Esophagus (tissue), 2 donors: ENCODE measurements around the gene SMARCA4. TPM values are rescaled to one million over a fixed set of nuclear protein-coding genes. Genes with fewer than 3 reads are reported as not detected.
"Not testable (repeated sequence)": the region's sequence is repeated elsewhere in the genome, so short reads cannot be mapped to it uniquely, and the experiment has no call there.

Experiments used
- H3K27ac ChIP-seq, 2 donors: one replicate each; pipeline ENCODE4 v1.5.1; 2013; ENCODE audit warnings: low read depth in 2 of 2, mild to moderate bottlenecking in 2 of 2, inconsistent platforms in 1 of 2, low read length in 1 of 2, moderate library complexity in 1 of 2
- H3K27me3 ChIP-seq, 2 donors: one replicate each; pipeline ENCODE4 v1.6.1; 2013; ENCODE audit warnings: low read length in 2 of 2, control low read depth in 1 of 2, mild to moderate bottlenecking in 1 of 2; ENCODE audit not compliant: insufficient read depth in 2 of 2, control insufficient read depth in 1 of 2
- H3K36me3 ChIP-seq, 2 donors: one replicate each; pipeline ENCODE4 v1.6.1; 2013; ENCODE audit warnings: low read length in 1 of 2; ENCODE audit not compliant: control insufficient read depth in 2 of 2, insufficient read depth in 2 of 2
- H3K4me1 ChIP-seq, 2 donors: one replicate each; pipeline ENCODE4 v1.6.1; 2013; ENCODE audit warnings: low read length in 1 of 2; ENCODE audit not compliant: control insufficient read depth in 2 of 2, insufficient read depth in 2 of 2
- H3K4me3 ChIP-seq, 2 donors: one replicate each; pipeline ENCODE4 v1.5.1; 2013; ENCODE audit warnings: low read length in 2 of 2, mild to moderate bottlenecking in 2 of 2, low read depth in 1 of 2, moderate library complexity in 1 of 2
- H3K9me3 ChIP-seq, 2 donors: one replicate each; pipeline ENCODE4 v1.6.1; 2013; ENCODE audit warnings: mild to moderate bottlenecking in 2 of 2, low read depth in 1 of 2, low read length in 1 of 2, moderate library complexity in 1 of 2; ENCODE audit not compliant: control insufficient read depth in 2 of 2, insufficient read depth in 1 of 2
- WGBS, 2 donors: extraction: QIAGEN DNeasy Blood & Tissue Kit; methylation state at CpG; one replicate each; pipeline ENCODE4 v1.1.7; 2013; 5-methylcytosine and 5-hydroxymethylcytosine counted together
- polyA plus RNA-seq, 2 donors: library from polyadenylated mRNA; stranded (reverse); fragments of 200-250 nt; gene quantifications; one replicate each; pipeline ENCODE4 v1.2.3, GENCODE V29; 2013
- donor health status: healthy with polysubstance abuse.
- donor health status: Bipolar disorder and iron deficiency.

Gene SMARCA4
- polyA plus RNA-seq, 2 donors, result 66.8 to 113 TPM

GRCh38 chr19:11093689-11094238, 132.9 kb downstream of the SMARCA4 start:
- Histone ChIP-seq H3K27me3 (no peaks in the 10 kb centered on the region), H3K4me3 (no peak overlapping the region), H3K27ac (peak overlapping the region; percentile 91 to 100), H3K4me1 (peaks cover 0 to 5% of the 10 kb centered on the region in 2 donors), H3K36me3 (peaks cover 0 to 11% of the 10 kb centered on the region in 2 donors), H3K9me3 (no peaks in the 10 kb centered on the region)
- 85 to 88% methylated on average over 15 of the region's 15 CpGs for WGBS, 2 donors

- Histone ChIP-seq H3K27ac (peak overlapping the region; percentile 83 to 90), H3K9me3 (no peaks in the 10 kb centered on the region), H3K27me3 (no peaks in the 10 kb centered on the region), H3K4me3 (no peak overlapping the region), H3K36me3 (peaks cover 0 to 11% of the 10 kb centered on the region in 2 donors), H3K4me1 (peaks cover 0 to 5% of the 10 kb centered on the region in 2 donors)
- WGBS, 2 donors, result 66 to 73% methylated on average over 4 of the region's 4 CpGs
These were observed 133.7 kb downstream of the SMARCA4 start for GRCh38 chr19:11094520-11094894.

GRCh38 chr19:11096210-11096841, 135.5 kb downstream of the SMARCA4 start:
- Histone ChIP-seq H3K27ac (peak overlapping the region; percentile 83 to 92), H3K36me3 (peaks cover 0 to 13% of the 10 kb centered on the region in 2 donors), H3K4me1 (peaks cover 0 to 5% of the 10 kb centered on the region in 2 donors), H3K4me3 (no peak overlapping the region), H3K27me3 (no peaks in the 10 kb centered on the region), H3K9me3 (no peaks in the 10 kb centered on the region)
- WGBS, 2 donors, result 30 to 47% methylated on average over 10 of the region's 10 CpGs

- WGBS, 2 donors, result 90 to 92% methylated on average over 6 of the region's 6 CpGs
- Histone ChIP-seq H3K36me3 (peaks cover under 1 to 13% of the 10 kb centered on the region in 2 donors), H3K27ac (peak overlapping the region in 1 of 2 donors; percentile 47)
- not testable (repeated sequence) for H3K9me3 ChIP-seq, H3K4me3 ChIP-seq, H3K27me3 ChIP-seq, H3K4me1 ChIP-seq
These were observed 136.5 kb downstream of the SMARCA4 start for GRCh38 chr19:11097367-11097766.

GRCh38 chr19:11098327-11098726, 137.5 kb downstream of the SMARCA4 start:
- H3K27me3 ChIP-seq, result no peaks in the 10 kb centered on the region
- 90 to 94% methylated on average over 2 of the region's 2 CpGs for WGBS, 2 donors
- H3K4me1 ChIP-seq, result peaks cover 0 to 5% of the 10 kb centered on the region in 2 donors
- peaks cover 7 to 21% of the 10 kb centered on the region in 2 donors for H3K36me3 ChIP-seq
- peak overlapping the region in 1 of 2 donors; percentile 3 for H3K27ac ChIP-seq
- H3K9me3 ChIP-seq, result no peaks in the 10 kb centered on the region
- H3K4me3 ChIP-seq, result no peak overlapping the region

- Histone ChIP-seq H3K27me3 (no peaks in the 10 kb centered on the region), H3K36me3 (peaks cover 7 to 19% of the 10 kb centered on the region in 2 donors), H3K4me3 (no peak overlapping the region), H3K27ac (no peak overlapping the region), H3K4me1 (peaks cover 0 to 2% of the 10 kb centered on the region in 2 donors), H3K9me3 (no peaks in the 10 kb centered on the region)
- 82 to 84% methylated on average over 3 of the region's 3 CpGs for WGBS, 2 donors
These were observed 138.0 kb downstream of the SMARCA4 start for GRCh38 chr19:11098861-11099260.

- Histone ChIP-seq H3K9me3 (no peaks in the 10 kb centered on the region), H3K4me1 (peaks cover 0 to 2% of the 10 kb centered on the region in 2 donors), H3K36me3 (peaks cover 7 to 24% of the 10 kb centered on the region in 2 donors), H3K27ac (peak overlapping the region in 1 of 2 donors; percentile 16), H3K4me3 (no peak overlapping the region), H3K27me3 (no peaks in the 10 kb centered on the region)
- WGBS, 2 donors, result 74 to 78% methylated on average over 12 of the region's 12 CpGs
These were observed 139.2 kb downstream of the SMARCA4 start for GRCh38 chr19:11100049-11100448.

- Histone ChIP-seq H3K4me1 (peaks cover 0 to 2% of the 10 kb centered on the region in 2 donors), H3K27ac (no peak overlapping the region), H3K36me3 (peaks cover 7 to 28% of the 10 kb centered on the region in 2 donors), H3K9me3 (no peaks in the 10 kb centered on the region), H3K4me3 (no peak overlapping the region), H3K27me3 (no peaks in the 10 kb centered on the region)
- WGBS, 2 donors, result 90 to 92% methylated on average over 5 of the region's 5 CpGs
These were observed 140.2 kb downstream of the SMARCA4 start for GRCh38 chr19:11101057-11101456.

GRCh38 chr19:11102944-11103343, 142.1 kb downstream of the SMARCA4 start:
- peaks cover 11 to 36% of the 10 kb centered on the region in 2 donors for H3K36me3 ChIP-seq
- no peaks in the 10 kb centered on the region for H3K27me3 ChIP-seq
- H3K27ac ChIP-seq, result peak overlapping the region in 1 of 2 donors; percentile 33
- H3K4me3 ChIP-seq, result no peak overlapping the region
- no peaks in the 10 kb centered on the region for H3K4me1 ChIP-seq
- H3K9me3 ChIP-seq, result no peaks in the 10 kb centered on the region
- 74 to 80% methylated on average over 16 of the region's 16 CpGs for WGBS, 2 donors

GRCh38 chr19:11103667-11104066, 142.8 kb downstream of the SMARCA4 start:
- H3K36me3 ChIP-seq, result peaks cover 11 to 40% of the 10 kb centered on the region in 2 donors
- not testable (repeated sequence) for H3K4me1 ChIP-seq, H3K27ac ChIP-seq, H3K9me3 ChIP-seq, H3K27me3 ChIP-seq, H3K4me3 ChIP-seq
- 91 to 92% methylated on average over 10 of the region's 10 CpGs for WGBS, 2 donors
